Epithelial cell of proximal tubule (primary cell): ENCODE data around the gene NSG2. TPM values are rescaled to one million over a fixed set of nuclear protein-coding genes. Genes with fewer than 3 reads are reported as not detected.
A peak's percentile ranks its signal among the peaks of the same experiment; 100 is the strongest.
"Not testable (repeated sequence)": the region's sequence is repeated elsewhere in the genome, so short reads cannot be mapped to it uniquely, and the experiment has no call there.

ENCODE experiments used
- DNase-seq: peaks from one replicate; pipeline ENCODE4 v3.0.0-alpha.2; 2011; ENCODE audit warnings: low read depth
- H3K4me3 ChIP-seq: 2 replicates; pipeline ENCODE4 v1.5.1; 2011; ENCODE audit warnings: low read depth, mild to moderate bottlenecking, low read length
- total RNA-seq: library from RNA; depleted of rRNA; stranded (reverse); fragments of >200 nt; gene quantifications from 2 replicates; pipeline ENCODE4 v1.2.3, GENCODE V29; 2015
- TF ChIP-seq, protein P1 (sequence below): conservative IDR thresholded peaks from 2 replicates; pipeline ENCODE4 v1.5.1; 2012; ENCODE audit warnings: low read depth, mild to moderate bottlenecking, low read length

NSG2 gene
- total RNA-seq, 1 donor from 2014 or later, result not detected

DNA sequence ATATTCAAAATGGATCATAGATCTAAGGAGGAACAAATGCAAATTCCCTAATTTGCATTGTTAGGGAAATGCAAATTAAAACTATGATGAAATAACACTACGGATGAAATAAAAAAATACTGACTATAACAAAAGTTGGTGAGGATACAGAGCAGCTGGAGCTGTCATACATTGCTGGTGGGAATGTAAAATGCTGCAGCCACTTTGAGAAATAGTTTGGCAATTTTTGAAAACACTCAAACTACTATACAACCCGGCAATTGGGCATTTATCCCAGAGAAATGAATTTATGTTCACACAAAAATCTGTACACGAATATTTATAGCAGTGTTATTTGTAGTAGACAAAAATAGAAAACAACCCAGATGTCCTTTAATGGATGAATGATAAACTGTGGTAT, 34.1 kb upstream of the NSG2 start:
- TF ChIP-seq, protein P1, sequence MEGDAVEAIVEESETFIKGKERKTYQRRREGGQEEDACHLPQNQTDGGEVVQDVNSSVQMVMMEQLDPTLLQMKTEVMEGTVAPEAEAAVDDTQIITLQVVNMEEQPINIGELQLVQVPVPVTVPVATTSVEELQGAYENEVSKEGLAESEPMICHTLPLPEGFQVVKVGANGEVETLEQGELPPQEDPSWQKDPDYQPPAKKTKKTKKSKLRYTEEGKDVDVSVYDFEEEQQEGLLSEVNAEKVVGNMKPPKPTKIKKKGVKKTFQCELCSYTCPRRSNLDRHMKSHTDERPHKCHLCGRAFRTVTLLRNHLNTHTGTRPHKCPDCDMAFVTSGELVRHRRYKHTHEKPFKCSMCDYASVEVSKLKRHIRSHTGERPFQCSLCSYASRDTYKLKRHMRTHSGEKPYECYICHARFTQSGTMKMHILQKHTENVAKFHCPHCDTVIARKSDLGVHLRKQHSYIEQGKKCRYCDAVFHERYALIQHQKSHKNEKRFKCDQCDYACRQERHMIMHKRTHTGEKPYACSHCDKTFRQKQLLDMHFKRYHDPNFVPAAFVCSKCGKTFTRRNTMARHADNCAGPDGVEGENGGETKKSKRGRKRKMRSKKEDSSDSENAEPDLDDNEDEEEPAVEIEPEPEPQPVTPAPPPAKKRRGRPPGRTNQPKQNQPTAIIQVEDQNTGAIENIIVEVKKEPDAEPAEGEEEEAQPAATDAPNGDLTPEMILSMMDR, result no peak

DNA sequence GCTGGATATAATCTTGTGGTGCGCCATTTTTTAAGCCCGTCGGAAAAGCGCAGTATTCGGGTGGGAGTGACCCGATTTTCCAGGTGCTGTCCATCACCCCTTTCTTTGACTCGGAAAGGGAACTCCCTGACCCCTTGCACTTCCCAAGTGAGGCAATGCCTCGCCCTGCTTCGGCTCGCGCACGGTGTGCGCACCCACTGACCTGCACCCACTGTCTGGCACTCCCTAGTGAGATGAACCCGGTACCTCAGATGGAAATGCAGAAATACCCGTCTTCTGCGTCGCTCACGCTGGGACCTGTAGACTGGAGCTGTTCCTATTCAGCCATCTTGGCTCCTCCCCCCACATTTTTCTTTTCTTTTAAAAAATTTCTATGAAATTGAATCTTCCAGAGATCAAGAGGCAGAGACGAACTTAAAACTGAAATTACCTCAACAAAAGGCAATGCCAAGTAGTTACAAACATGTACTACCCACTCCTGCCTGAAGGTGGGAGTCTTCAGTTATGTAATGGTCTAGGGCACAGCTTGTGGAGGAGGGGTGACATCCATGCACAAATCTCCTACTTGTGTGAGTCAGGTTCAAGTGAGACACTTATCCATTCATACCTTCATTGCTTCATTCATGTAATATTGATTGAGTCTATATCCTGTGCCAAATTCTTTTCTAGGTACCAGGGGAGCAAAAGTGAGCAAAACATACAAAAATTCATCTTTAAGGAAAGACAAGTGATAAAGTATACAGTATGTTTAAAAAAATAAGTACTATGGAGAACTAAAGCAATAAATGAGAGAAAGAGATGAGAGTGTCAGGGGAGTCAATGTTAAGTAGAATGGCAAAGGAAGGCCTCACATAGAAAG, 25.2 kb upstream of the NSG2 start:
- TF ChIP-seq, protein P1, result peak; percentile 63
- DNase-seq, result peak; percentile 27
- not testable (repeated sequence) for H3K4me3 ChIP-seq

More for the DNA sequence above, 34.1 kb upstream of the NSG2 start:
- DNase-seq, result no peak
- H3K4me3 ChIP-seq, result no peak overlapping the region

DNA sequence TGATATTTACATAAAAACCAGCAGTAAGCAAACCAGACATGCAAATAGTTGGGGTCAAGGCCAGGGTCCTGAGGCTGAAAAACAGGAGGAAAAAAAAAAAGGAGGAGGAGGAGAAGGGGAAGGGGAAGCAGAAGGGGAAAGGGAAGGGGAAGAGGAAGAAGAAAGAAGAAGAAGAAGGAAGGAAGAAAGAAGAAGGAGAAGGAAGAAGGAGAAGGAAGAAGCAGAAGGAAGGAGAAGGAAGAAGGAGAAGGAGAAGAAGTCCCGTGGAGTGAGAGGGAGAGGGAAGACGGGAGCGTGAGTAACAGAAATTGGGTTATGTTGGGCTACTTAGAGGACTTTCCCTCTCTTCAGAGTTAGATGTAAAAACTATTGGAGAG, 24.6 kb upstream of the NSG2 start:
- TF ChIP-seq, protein P1, result no peak
- H3K4me3 ChIP-seq, result no peak overlapping the region
- no peak for DNase-seq

DNA sequence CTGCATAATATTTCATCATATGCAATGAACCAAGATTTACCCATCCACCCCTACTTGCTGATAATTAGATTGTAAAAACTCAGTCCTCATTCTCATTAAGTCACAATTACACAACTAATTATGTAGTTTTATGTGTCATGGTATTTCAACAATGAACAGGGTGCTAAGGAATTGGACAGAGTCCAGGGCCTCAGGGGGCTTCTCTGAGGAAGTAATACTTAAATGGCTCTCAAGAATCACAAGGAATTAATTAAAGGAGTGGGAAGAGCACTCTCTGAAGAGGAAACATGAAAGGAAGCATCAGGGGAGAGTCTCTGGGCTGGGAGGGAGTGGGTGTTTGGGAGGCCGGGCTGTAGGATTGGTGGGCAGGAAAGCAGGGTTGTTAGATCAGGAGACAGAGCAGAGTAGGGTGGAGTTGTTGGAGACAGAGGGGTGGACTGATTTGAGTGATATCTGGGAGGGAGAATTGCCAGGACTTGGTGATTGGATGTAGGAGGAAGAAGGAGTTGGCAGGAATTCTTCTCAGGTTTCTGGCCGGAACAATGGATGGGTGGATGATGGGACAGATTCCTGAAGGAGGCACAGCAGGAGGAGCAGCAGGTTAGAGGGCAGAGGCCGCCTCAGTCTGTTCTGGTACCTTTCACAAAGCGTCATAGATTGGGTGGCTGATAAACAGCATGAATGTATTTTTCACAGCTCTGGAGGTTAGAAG, 23.0 kb upstream of the NSG2 start:
- no peak for DNase-seq
- TF ChIP-seq, protein P1, result no peak

DNA sequence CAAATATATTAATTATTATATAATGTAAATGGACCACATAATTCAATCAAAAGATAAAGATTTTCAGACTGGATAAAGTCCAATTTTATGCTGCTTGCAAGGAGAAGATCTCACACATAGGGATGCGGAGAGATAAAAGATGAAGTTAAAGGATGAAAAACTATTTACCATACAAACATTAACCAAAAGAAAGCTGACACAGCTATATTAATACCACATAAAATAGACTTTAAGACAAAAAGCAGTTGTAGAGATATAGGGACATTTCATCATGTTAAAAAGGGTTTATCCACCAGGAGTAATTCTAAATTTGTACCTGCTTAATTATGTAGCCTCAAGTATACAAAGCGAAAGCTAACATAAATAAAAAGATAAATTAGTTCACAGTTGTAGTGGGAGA, 15.2 kb upstream of the NSG2 start:
- H3K4me3 ChIP-seq, result no peak overlapping the region
- DNase-seq, result no peak
- TF ChIP-seq, protein P1, result no peak

More for the DNA sequence above, 23.0 kb upstream of the NSG2 start:
- H3K4me3 ChIP-seq, result no peak overlapping the region

DNA sequence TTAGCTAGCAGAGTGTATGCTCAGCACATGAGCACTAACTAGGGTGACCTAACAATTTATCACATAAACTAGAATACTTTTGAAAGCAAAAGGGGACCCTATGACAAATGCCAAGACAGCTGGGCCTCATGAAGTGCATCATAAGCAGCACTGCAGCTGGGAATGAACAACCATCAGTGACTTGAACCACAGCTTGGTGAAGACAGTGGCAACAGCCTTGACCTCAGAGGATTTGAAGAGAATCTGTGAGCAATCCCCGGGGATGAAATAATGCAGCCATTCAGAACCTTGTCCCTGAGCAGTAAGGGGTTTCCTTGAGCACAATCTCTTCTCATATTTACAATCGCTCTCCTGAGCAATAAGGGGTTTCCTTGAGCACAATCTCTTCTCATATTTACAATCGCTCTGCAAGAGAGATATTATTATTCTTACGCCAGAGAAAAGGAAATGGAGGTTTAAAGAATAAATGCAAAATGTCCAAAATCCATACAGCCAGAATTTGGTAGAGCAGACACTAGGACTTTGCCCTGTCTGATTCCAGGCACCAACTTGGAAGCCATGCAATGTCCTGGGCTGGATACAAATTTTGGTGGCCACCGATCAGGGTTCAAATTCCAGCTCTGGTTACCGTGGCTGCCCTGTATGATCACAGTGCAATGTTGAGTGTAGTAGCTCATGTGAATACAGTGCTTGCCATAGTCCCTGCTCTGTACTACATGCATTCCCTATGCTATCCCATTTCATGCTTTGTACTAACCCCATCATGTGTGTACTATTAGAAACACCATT, 846 bp upstream of the NSG2 start:
- no peak for DNase-seq

More for the DNA sequence above, 846 bp upstream of the NSG2 start:
- H3K4me3 ChIP-seq, result no peak overlapping the region
- TF ChIP-seq, protein P1, result no peak
